ENCODE data around the gene PRAC1.

DNA sequence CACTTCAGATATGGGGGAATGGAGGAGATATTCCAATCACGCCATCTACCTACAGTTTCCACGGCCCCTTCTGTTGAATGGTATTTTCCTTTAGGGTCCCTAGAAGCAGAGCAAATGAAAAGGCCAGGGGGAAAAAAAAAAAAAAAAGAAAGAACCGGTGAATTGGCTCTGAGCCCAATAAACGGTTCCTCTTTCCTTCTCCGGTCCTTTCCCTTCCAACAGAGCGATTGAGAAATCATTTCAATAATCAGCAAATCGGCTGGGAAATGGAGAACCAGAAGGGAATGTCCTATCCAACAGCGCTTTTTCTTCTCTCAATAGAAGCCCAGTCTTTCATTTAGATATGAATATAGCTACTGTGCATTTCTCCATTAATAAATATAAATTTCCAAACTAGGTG lies 33.0 kb upstream of the PRAC1 start:
- TF ChIP-seq POLR2AphosphoS5 (IDR thresholded peaks at IDR 0.05; ENCODE audit: low read depth, low read length) (no peak), POLR2A (IDR thresholded peaks at IDR 0.05; ENCODE audit: low read depth, low read length) (no peak)

All from GM12891 (cell line).